ENCODE data around the gene RTP3. TPM values are rescaled to one million over a fixed set of nuclear protein-coding genes. Genes with fewer than 3 reads are reported as not detected.

RTP3 gene
- total and polyA plus RNA-seq, 2 donors (not counting 1 experiment from before 2014, with no cell fraction given) = not detected

DNA sequence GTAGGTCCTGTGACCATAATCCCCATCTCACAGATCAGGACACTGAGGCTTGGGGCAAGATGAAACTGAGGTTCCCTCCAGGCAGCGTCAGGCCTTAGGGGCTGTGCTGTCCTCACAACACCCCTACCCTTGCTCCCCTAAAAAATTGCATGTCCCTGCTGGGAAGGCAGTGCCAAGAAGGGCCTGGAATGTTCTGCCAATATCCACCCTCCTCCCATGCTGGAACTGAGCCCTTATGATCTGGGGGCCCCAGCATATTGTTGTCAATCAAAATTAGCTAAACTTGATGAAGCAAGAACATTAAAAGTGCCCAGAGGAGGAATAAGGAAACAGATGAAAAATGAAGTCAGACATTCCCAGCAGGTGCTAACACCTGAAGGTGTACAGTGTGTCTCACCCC, 13.4 kb upstream of the RTP3 start:
- peaks cover 17% of the 10 kb centered on the region for H3K27me3 Mint-ChIP-seq
- no peak overlapping the region for H3K4me3 ChIP-seq (ENCODE audit: control extremely low read depth in 1 of 5, extremely low read depth in 1 of 5, insufficient read depth in 1 of 5, low read depth in 2 of 5, low read length in 4 of 5)
- peaks cover 9% of the 10 kb centered on the region for H3K4me1 Mint-ChIP-seq
- H3K9ac ChIP-seq (ENCODE audit: low read length) = no peak overlapping the region
- H3K79me2 ChIP-seq (ENCODE audit: control insufficient read depth, insufficient read depth, low read length) = no peaks in the 10 kb centered on the region
- ChIA-PET CTCF (interaction anchor here (1.6 to 9.1 kb wide), 3 partner anchors 55 to 146 kb away, joined by 4 to 253 read pairs (median 15); no protein-coding TSS in a partner anchor), POLR2A (no interaction called here)
- H3K4me1 ChIP-seq (ENCODE audit: control insufficient read depth in 2 of 2, insufficient read depth in 2 of 2, low read length in 2 of 2) = peaks cover 7 to 10% of the 10 kb centered on the region in 2 donors
- H3K36me3 ChIP-seq (replicated peaks in 1 of 2; ENCODE audit: control extremely low read depth in 1 of 2, control insufficient read depth in 1 of 2, extremely low read depth in 1 of 2, insufficient read depth in 2 of 2, low read length in 1 of 2) = no peaks in the 10 kb centered on the region
- no peaks in the 10 kb centered on the region for H3K9me3 ChIP-seq (ENCODE audit: control extremely low read depth in 1 of 3, control insufficient read depth in 2 of 3, insufficient read depth in 1 of 3, low read length in 2 of 3)
- no peaks in the 10 kb centered on the region for H4K20me1 ChIP-seq (ENCODE audit: control insufficient read depth, insufficient read depth, low read length, poor library complexity, severe bottlenecking)
- H3K27ac ChIP-seq (ENCODE audit: low read length in 2 of 2) = no peak overlapping the region
- no peak overlapping the region for H3K27ac Mint-ChIP-seq
- H3K27me3 ChIP-seq (replicated peaks in 1 of 4; ENCODE audit: control extremely low read depth in 1 of 4, control insufficient read depth in 3 of 4, insufficient read depth in 4 of 4, low read length in 3 of 4) = peaks cover 0 to 14% (median 6%) of the 10 kb centered on the region in 4 experiments
- no peak overlapping the region for H3K4me2 ChIP-seq (replicated peaks; ENCODE audit: low read depth, low read length, poor library complexity, severe bottlenecking)
- H3K9me3 Mint-ChIP-seq (ENCODE audit: insufficient read depth) = no peaks in the 10 kb centered on the region
- no peak overlapping the region for H2AFZ ChIP-seq (ENCODE audit: insufficient read depth, low read depth, low read length, poor library complexity, severe bottlenecking)
- DNase-seq = no peak
- TF ChIP-seq EZH2 (IDR thresholded peaks at IDR 0.05; ENCODE audit: borderline replicate concordance, insufficient read depth, low read depth, low read length, poor library complexity, severe bottlenecking) = no peak
- TF ChIP-seq, protein P1, sequence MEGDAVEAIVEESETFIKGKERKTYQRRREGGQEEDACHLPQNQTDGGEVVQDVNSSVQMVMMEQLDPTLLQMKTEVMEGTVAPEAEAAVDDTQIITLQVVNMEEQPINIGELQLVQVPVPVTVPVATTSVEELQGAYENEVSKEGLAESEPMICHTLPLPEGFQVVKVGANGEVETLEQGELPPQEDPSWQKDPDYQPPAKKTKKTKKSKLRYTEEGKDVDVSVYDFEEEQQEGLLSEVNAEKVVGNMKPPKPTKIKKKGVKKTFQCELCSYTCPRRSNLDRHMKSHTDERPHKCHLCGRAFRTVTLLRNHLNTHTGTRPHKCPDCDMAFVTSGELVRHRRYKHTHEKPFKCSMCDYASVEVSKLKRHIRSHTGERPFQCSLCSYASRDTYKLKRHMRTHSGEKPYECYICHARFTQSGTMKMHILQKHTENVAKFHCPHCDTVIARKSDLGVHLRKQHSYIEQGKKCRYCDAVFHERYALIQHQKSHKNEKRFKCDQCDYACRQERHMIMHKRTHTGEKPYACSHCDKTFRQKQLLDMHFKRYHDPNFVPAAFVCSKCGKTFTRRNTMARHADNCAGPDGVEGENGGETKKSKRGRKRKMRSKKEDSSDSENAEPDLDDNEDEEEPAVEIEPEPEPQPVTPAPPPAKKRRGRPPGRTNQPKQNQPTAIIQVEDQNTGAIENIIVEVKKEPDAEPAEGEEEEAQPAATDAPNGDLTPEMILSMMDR (IDR thresholded peaks at IDR 0.05) = no peak
- intact Hi-C loops (cut with micrococcal nuclease) = loop anchor here (10.0 kb wide), 1 partner anchor 210 kb away; the partner anchor contains the start of gene ALS2CL
- no peak overlapping the region for H3K4me3 Mint-ChIP-seq
- ATAC-seq (ENCODE audit: low read depth) = no peak
- WGBS (ENCODE audit: insufficient coverage) = 100% methylated on average over 1 of the region's 1 CpG

DNA sequence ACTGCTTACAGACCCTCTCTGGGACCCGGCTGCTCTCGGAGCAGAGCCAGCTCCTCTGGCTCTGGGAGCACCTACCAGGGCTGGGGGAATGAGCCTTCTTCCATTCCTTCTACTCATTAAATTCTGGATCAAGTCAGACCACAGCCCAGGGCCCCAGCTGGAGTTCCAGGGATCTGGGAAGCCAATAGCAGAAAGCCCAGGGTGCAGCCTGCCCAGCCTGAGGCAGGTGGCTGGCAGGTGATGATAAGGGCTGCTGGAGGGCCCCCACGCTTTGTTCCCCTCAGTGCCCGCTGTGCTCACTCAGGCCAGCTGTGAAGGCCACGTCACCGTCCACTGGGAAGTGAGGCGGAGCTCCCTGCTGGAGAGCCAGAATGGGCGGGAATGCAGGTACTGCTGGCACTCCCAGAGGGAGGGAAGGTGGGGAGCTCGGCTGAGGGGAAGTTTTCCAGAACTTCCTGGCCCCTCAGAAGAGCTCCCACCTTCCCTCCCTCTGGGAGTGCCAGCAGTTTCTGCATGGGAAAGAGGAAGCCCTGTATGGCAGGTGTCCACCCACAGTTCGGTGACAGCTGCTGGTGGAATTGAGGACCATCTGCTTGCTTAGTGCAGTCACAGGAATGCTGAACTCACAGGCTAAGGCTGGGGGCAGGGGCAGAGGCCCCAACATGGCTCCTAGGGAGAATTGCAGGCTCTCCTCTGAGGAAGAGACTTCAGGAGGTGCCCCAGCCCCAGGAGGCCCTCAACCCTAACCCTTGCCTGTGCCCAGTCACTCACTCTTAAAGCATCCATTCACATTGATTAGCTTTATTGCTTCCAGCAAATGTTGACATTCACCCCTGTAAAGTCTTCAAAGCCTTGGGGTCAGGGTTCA, 12.6 kb upstream of the RTP3 start:
- POLR2A ChIA-PET = no interaction called here
- ATAC-seq (ENCODE audit: low read depth) = no peak
- intact Hi-C loops (cut with micrococcal nuclease) = loop anchor here (10.0 kb wide), 1 partner anchor 210 kb away; the partner anchor contains the start of gene ALS2CL

More for the DNA sequence above, 12.6 kb upstream of the RTP3 start:
- Mint-ChIP-seq H3K27ac (no peak overlapping the region), H3K9me3 (ENCODE audit: insufficient read depth) (no peaks in the 10 kb centered on the region), H3K4me3 (no peak overlapping the region), H3K4me1 (peaks cover 9% of the 10 kb centered on the region), H3K27me3 (peaks cover 12% of the 10 kb centered on the region)
- TF ChIP-seq, protein P1 (IDR thresholded peaks at IDR 0.05) = no peak
- TF ChIP-seq EZH2 (IDR thresholded peaks at IDR 0.05; ENCODE audit: borderline replicate concordance, insufficient read depth, low read depth, low read length, poor library complexity, severe bottlenecking) = no peak
- no peaks in the 10 kb centered on the region for H3K9me3 ChIP-seq (ENCODE audit: control extremely low read depth in 1 of 3, control insufficient read depth in 2 of 3, insufficient read depth in 1 of 3, low read length in 2 of 3)
- no peak overlapping the region for H3K4me3 ChIP-seq (ENCODE audit: control extremely low read depth in 1 of 5, extremely low read depth in 1 of 5, insufficient read depth in 1 of 5, low read depth in 2 of 5, low read length in 4 of 5)
- no peak for DNase-seq
- H3K27ac ChIP-seq (ENCODE audit: low read length in 2 of 2) = no peak overlapping the region
- H3K36me3 ChIP-seq (replicated peaks in 1 of 2; ENCODE audit: control extremely low read depth in 1 of 2, control insufficient read depth in 1 of 2, extremely low read depth in 1 of 2, insufficient read depth in 2 of 2, low read length in 1 of 2) = no peaks in the 10 kb centered on the region
- no peaks in the 10 kb centered on the region for H4K20me1 ChIP-seq (ENCODE audit: control insufficient read depth, insufficient read depth, low read length, poor library complexity, severe bottlenecking)
- no peak overlapping the region for H3K4me2 ChIP-seq (replicated peaks; ENCODE audit: low read depth, low read length, poor library complexity, severe bottlenecking)
- no peaks in the 10 kb centered on the region for H3K79me2 ChIP-seq (ENCODE audit: control insufficient read depth, insufficient read depth, low read length)
- WGBS (ENCODE audit: insufficient coverage) = 73% methylated on average over 8 of the region's 10 CpGs
- CTCF ChIA-PET = interaction anchor here (0.9 to 9.1 kb wide), 4 partner anchors 55 to 166 kb away, joined by 3 to 253 read pairs (median 86); no protein-coding TSS in a partner anchor
- H3K4me1 ChIP-seq (ENCODE audit: control insufficient read depth in 2 of 2, insufficient read depth in 2 of 2, low read length in 2 of 2) = peaks cover 9 to 11% of the 10 kb centered on the region in 2 donors
- no peak overlapping the region for H2AFZ ChIP-seq (ENCODE audit: insufficient read depth, low read depth, low read length, poor library complexity, severe bottlenecking)
- H3K9ac ChIP-seq (ENCODE audit: low read length) = no peak overlapping the region
- peaks cover 0 to 12% (median 6%) of the 10 kb centered on the region in 4 experiments for H3K27me3 ChIP-seq (replicated peaks in 1 of 4; ENCODE audit: control extremely low read depth in 1 of 4, control insufficient read depth in 3 of 4, insufficient read depth in 4 of 4, low read length in 3 of 4)

Measured in B cell (primary cell).